H1 (cell line): ENCODE data around the gene RAB5B. TPM values are rescaled to one million over a fixed set of nuclear protein-coding genes. Genes with fewer than 3 reads are reported as not detected.

Source experiments
- BACH1 ChIP-seq: IDR thresholded peaks from 2 replicates; pipeline ENCODE4 v1.6.1; 2012; ENCODE audit warnings: low read length, improper control_type of control experiment
- CBX5 ChIP-seq: fragments of 300-800, 300-1000 bp; sonication (generic); IDR thresholded peaks from 2 replicates; pipeline ENCODE4 v1.7.1; 2016; ENCODE audit warnings: antibody characterized with exemption, low read length, low read depth
- CBX8 ChIP-seq: fragments of 300-800, 300-1000 bp; sonication (generic); IDR thresholded peaks from 2 replicates; pipeline ENCODE4 v1.7.1; 2016; ENCODE audit warnings: low read depth, low read length, borderline replicate concordance
- CHD7 ChIP-seq: fragments of 300-600 bp; sonication (generic); IDR thresholded peaks from 2 replicates; pipeline ENCODE4 v1.7.1; 2012; ENCODE audit warnings: low read length, moderate library complexity, mild to moderate bottlenecking, inconsistent platforms; ENCODE audit not compliant: insufficient replicate concordance
- CTBP2 ChIP-seq: IDR thresholded peaks from 2 replicates; pipeline ENCODE4 v1.7.0; 2011; ENCODE audit warnings: borderline replicate concordance, mild to moderate bottlenecking, moderate library complexity, mixed read lengths, low read length; ENCODE audit not compliant: insufficient read depth, insufficient read length
- EP300 ChIP-seq, 2 experiments: IDR thresholded peaks; 1 replicate in 1 of 2; 2 replicates in 1 of 2; pipeline ENCODE4 v1.6.1; 2011 to 2012; ENCODE audit warnings: low read depth in 2 of 2, low read length in 2 of 2, mild to moderate bottlenecking in 2 of 2, borderline replicate concordance in 1 of 2, inconsistent platforms in 1 of 2, moderate library complexity in 1 of 2
- POLR2A ChIP-seq, 2 experiments: IDR thresholded peaks; 1 replicate in 1 of 2; 2 replicates in 1 of 2; pipeline ENCODE4 v1.6.1; 2011; ENCODE audit warnings: low read depth in 2 of 2, low read length in 2 of 2, mild to moderate bottlenecking in 2 of 2; ENCODE audit errors: control extremely low read depth in 1 of 2
- RNF2 ChIP-seq: fragments of 200-900, 300-1000 bp; sonication (generic); IDR thresholded peaks from 2 replicates; pipeline ENCODE4 v1.7.1; 2016; ENCODE audit warnings: borderline replicate concordance, low read depth, mild to moderate bottlenecking, antibody characterized with exemption, low read length; ENCODE audit not compliant: poor library complexity, severe bottlenecking; ENCODE audit errors: missing control alignments
- SAP30 ChIP-seq: fragments of 300-600 bp; sonication (generic); IDR thresholded peaks from 2 replicates; pipeline ENCODE4 v1.7.1; 2012; ENCODE audit warnings: low read length, moderate library complexity, mild to moderate bottlenecking, inconsistent platforms; ENCODE audit not compliant: insufficient read depth, insufficient replicate concordance
- polyA plus RNA-seq, 7 experiments: library from polyadenylated mRNA; depleted of rRNA in 3 of 7; stranded (reverse) in 5 of 7; unstranded in 2 of 7; fragments of >200 nt in 5 of 7; fragments of 200-250 nt in 2 of 7; gene quantifications; 1 replicate in 5 of 7; 2 replicates in 1 of 7; 4 replicates in 1 of 7; pipeline versions ENCODE4 v1.2.1 to v1.2.3, GENCODE V29; 2011 to 2013; ENCODE audit warnings: missing spikeins in 2 of 7, mixed read lengths in 2 of 7
- total RNA-seq: library from RNA; stranded (reverse); fragmentation: NEBNext Ultra II Directional; extraction: Animal tissue kit (Norgen Biotek cat#: 25700); gene quantifications from 2 replicates; pipeline ENCODE4 v1.2.1, GENCODE V29; 2021
- TF ChIP-seq, protein P1 (sequence below): IDR thresholded peaks from 2 replicates; pipeline ENCODE4 v1.6.1; 2011; ENCODE audit warnings: low read length, improper control_type of control experiment

Gene RAB5B
- total and polyA plus RNA-seq, 2 of the 8 experiments (the other 6 are each of a cell fraction or from before 2014, with no cell fraction given), result 56.7 to 62.4 TPM

DNA sequence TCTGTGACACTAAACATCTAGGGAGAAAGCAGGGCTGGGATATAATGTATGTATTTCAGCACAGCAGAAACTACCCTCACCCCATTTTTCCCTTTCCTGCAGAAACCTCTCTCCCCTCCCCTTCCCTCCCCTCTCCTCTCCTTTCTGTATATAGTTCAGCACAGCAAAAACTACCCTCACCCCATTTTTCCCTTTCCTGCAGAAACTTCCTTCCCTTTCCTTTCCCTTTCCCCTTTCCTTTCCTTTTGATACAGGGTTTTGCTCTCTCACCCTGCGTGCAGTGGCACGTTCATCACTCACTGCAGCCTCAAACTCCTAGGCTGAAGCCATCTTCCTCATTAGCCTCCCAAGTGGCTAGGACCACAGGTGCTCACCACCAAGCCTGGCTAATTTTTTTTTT, 10.1 kb upstream of the RAB5B start (continued):
- TF ChIP-seq CHD7, result no peak
- no peak for TF ChIP-seq RNF2
- TF ChIP-seq CTBP2, result no peak
- TF ChIP-seq, protein P1, sequence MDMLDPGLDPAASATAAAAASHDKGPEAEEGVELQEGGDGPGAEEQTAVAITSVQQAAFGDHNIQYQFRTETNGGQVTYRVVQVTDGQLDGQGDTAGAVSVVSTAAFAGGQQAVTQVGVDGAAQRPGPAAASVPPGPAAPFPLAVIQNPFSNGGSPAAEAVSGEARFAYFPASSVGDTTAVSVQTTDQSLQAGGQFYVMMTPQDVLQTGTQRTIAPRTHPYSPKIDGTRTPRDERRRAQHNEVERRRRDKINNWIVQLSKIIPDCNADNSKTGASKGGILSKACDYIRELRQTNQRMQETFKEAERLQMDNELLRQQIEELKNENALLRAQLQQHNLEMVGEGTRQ, result no peak
- TF ChIP-seq CBX8, result no peak
- TF ChIP-seq SAP30, result no peak
- no peak for TF ChIP-seq BACH1
- TF ChIP-seq POLR2A (IDR thresholded peaks at IDR 0.05; ENCODE audit: control extremely low read depth in 1 of 2, low read depth in 2 of 2, low read length in 2 of 2), result no peak
- no peak for TF ChIP-seq EP300 (IDR thresholded peaks at IDR 0.05; ENCODE audit: borderline replicate concordance in 1 of 2, low read depth in 2 of 2, low read length in 2 of 2)
- no peak for TF ChIP-seq CBX5
